Liver (tissue), 9 donors: ENCODE measurements around the gene SVEP1. TPM values are rescaled to one million over a fixed set of nuclear protein-coding genes. Genes with fewer than 3 reads are reported as not detected.

Experiments used
- DNase-seq: peaks from one replicate; pipeline ENCODE4 v3.0.0-alpha.2; 2017; ENCODE audit warnings: low spot score
- H3K27ac ChIP-seq, 2 donors: one replicate each; pipeline ENCODE4 v1.7.0; 2013; ENCODE audit warnings: inconsistent platforms in 2 of 2, low read length in 2 of 2, control low read depth in 1 of 2, low read depth in 1 of 2, mild to moderate bottlenecking in 1 of 2
- H3K27me3 ChIP-seq, 4 donors: one replicate each; pipeline versions ENCODE4 v1.6.1 to v1.7.0; 2013; ENCODE audit warnings: low read length in 3 of 4, inconsistent platforms in 1 of 4, mild to moderate bottlenecking in 1 of 4, moderate library complexity in 1 of 4; ENCODE audit not compliant: control insufficient read depth in 4 of 4, insufficient read depth in 4 of 4
- H3K36me3 ChIP-seq, 4 donors: one replicate each; pipeline versions ENCODE4 v1.6.1 to v1.7.0; 2013; ENCODE audit warnings: low read length in 3 of 4, mild to moderate bottlenecking in 3 of 4, low read depth in 1 of 4, moderate library complexity in 1 of 4; ENCODE audit not compliant: control insufficient read depth in 4 of 4, insufficient read depth in 3 of 4
- H3K4me1 ChIP-seq, 4 donors: one replicate each; pipeline versions ENCODE4 v1.6.1 to v1.7.0; 2013; ENCODE audit warnings: low read length in 3 of 4, mild to moderate bottlenecking in 3 of 4, moderate library complexity in 1 of 4; ENCODE audit not compliant: control insufficient read depth in 4 of 4, insufficient read depth in 4 of 4
- H3K4me3 ChIP-seq, 3 donors: one replicate each; pipeline versions ENCODE4 v1.6.1 to v1.7.0; 2013; ENCODE audit warnings: low read length in 3 of 3, control low read depth in 1 of 3, low read depth in 1 of 3, mild to moderate bottlenecking in 1 of 3
- H3K9ac ChIP-seq, 2 donors: one replicate each; pipeline ENCODE4 v1.7.0; 2013; ENCODE audit warnings: low read length in 2 of 2, mild to moderate bottlenecking in 2 of 2, moderate library complexity in 2 of 2, control low read depth in 1 of 2, low read depth in 1 of 2
- H3K9me3 ChIP-seq, 4 donors: one replicate each; pipeline versions ENCODE4 v1.6.1 to v1.7.0; 2013; ENCODE audit warnings: low read length in 3 of 4; ENCODE audit not compliant: control insufficient read depth in 4 of 4
- EGR1 ChIP-seq, 2 donors: IDR thresholded peaks; 2 replicates each; pipeline ENCODE4 v1.6.1; 2016 to 2018; ENCODE audit warnings: antibody characterized with exemption in 2 of 2, low read depth in 2 of 2
- FOXA1 ChIP-seq: IDR thresholded peaks from 2 replicates; pipeline ENCODE4 v1.6.1; 2016; ENCODE audit warnings: antibody characterized with exemption
- FOXA2 ChIP-seq: IDR thresholded peaks from 2 replicates; pipeline ENCODE4 v1.6.1; 2016; ENCODE audit warnings: antibody characterized with exemption
- GABPA ChIP-seq, 2 donors: IDR thresholded peaks in 1 of 2; conservative IDR thresholded peaks in 1 of 2; 2 replicates each; pipeline ENCODE4 v1.6.1; 2016; ENCODE audit warnings: antibody characterized with exemption in 2 of 2, mild to moderate bottlenecking in 1 of 2, moderate library complexity in 1 of 2
- HNF4A ChIP-seq, 2 donors: conservative IDR thresholded peaks; 2 replicates each; pipeline ENCODE4 v1.6.1; 2016; ENCODE audit warnings: antibody characterized with exemption in 2 of 2, mild to moderate bottlenecking in 2 of 2
- HNF4G ChIP-seq: IDR thresholded peaks from 2 replicates; pipeline ENCODE4 v1.6.1; 2016; ENCODE audit warnings: antibody characterized with exemption
- JUND ChIP-seq, 2 donors: IDR thresholded peaks; 2 replicates each; pipeline ENCODE4 v1.6.1; 2016; ENCODE audit warnings: antibody characterized with exemption in 2 of 2
- NR2F2 ChIP-seq: IDR thresholded peaks from 2 replicates; pipeline ENCODE4 v1.6.1; 2016; ENCODE audit warnings: antibody characterized with exemption
- RAD21 ChIP-seq, 2 donors: IDR thresholded peaks; 2 replicates each; pipeline ENCODE4 v1.6.1; 2016; ENCODE audit warnings: antibody characterized with exemption in 2 of 2, mild to moderate bottlenecking in 2 of 2
- RXRA ChIP-seq, 2 donors: IDR thresholded peaks; 2 replicates each; pipeline ENCODE4 v1.6.1; 2017 to 2018; ENCODE audit warnings: antibody characterized with exemption in 2 of 2, mild to moderate bottlenecking in 1 of 2
- SP1 ChIP-seq: IDR thresholded peaks from 2 replicates; pipeline ENCODE4 v1.6.1; 2018; ENCODE audit warnings: antibody characterized with exemption, mild to moderate bottlenecking
- TAF1 ChIP-seq: conservative IDR thresholded peaks from 2 replicates; pipeline ENCODE4 v1.6.1; 2016; ENCODE audit warnings: antibody characterized with exemption, mild to moderate bottlenecking
- YY1 ChIP-seq: IDR thresholded peaks from 2 replicates; pipeline ENCODE4 v1.6.1; 2016; ENCODE audit warnings: antibody characterized with exemption, mild to moderate bottlenecking
- polyA plus RNA-seq, 2 donors: library from polyadenylated mRNA; stranded (reverse) in 1 of 2; unstranded in 1 of 2; fragments of 200-250 nt in 1 of 2; fragments of >200 nt in 1 of 2; fragmentation: Nextera tagmentation in 1 of 2; extraction: Ambion mirVana in 1 of 2; gene quantifications; one replicate each; pipeline versions ENCODE4 v1.2.1 to v1.2.3, GENCODE V29; 2013 to 2015
- total RNA-seq, 2 donors: library from RNA; depleted of rRNA; stranded (reverse); fragments of >200 nt; gene quantifications; one replicate each; pipeline ENCODE4 v1.2.3, GENCODE V29; 2014
- TF ChIP-seq, protein P1 (sequence below): IDR thresholded peaks from 2 replicates; pipeline ENCODE4 v1.6.1; 2016; ENCODE audit warnings: antibody characterized with exemption
- TF ChIP-seq, protein P2 (sequence below): IDR thresholded peaks from 2 replicates; pipeline ENCODE4 v1.6.1; 2016; ENCODE audit warnings: antibody characterized with exemption
- TF ChIP-seq, protein P3 (sequence below): IDR thresholded peaks from 2 replicates; pipeline ENCODE4 v1.6.1; 2016; ENCODE audit warnings: antibody characterized with exemption
- TF ChIP-seq, protein P4 (sequence below): fragments of 150-350 bp; IDR thresholded peaks from 2 replicates; pipeline ENCODE4 v1.5.1; 2017; ENCODE audit warnings: improper control_type of control experiment, low read depth, low read length; ENCODE audit not compliant: missing input control
- TF ChIP-seq, protein P5 (sequence below): IDR thresholded peaks from 2 replicates; pipeline ENCODE4 v1.6.1; 2016; ENCODE audit warnings: antibody characterized with exemption, mild to moderate bottlenecking
- donor health status: healthy.
- donor health status: healthy.
- donor health status: healthy.
- donor health status: healthy.
- donor health status: healthy.

Gene SVEP1
- total and polyA plus RNA-seq, 4 donors: 0.58 to 7.5 (median 1.8) TPM

DNA sequence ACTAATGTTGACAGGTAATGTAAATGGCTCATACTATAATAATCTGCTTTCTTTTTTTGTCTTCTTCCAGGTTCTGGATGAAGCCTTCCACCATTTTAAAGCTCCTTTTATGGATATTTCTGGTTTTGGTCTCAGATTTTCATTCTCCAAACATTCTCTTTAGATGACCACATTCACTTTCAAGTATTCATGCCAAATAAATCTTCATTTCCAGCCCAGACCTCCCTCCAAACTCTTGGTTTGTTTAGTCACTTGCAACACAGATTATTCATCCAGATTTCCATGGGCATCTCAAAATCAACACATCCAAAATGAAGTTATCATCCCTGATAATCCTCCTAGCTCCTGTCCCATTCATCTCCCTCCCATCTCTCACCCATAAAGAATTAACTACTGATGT is 40.3 kb upstream of the SVEP1 start:
- no peak for DNase-seq
- H3K9ac ChIP-seq: no peak overlapping the region
- H3K36me3 ChIP-seq: no peaks in the 10 kb centered on the region
- no peak overlapping the region for H3K27ac ChIP-seq
- H3K4me3 ChIP-seq: no peak overlapping the region
- H3K9me3 ChIP-seq: no peaks in the 10 kb centered on the region
- no peaks in the 10 kb centered on the region for H3K27me3 ChIP-seq
- no peaks in the 10 kb centered on the region for H3K4me1 ChIP-seq
- TF ChIP-seq NR2F2 (no peak), RAD21 (IDR thresholded peaks at IDR 0.05) (no peak), GABPA (IDR thresholded peaks at IDR 0.05 in 1 of 2, conservative IDR thresholded peaks at IDR 0.05 in 1 of 2) (no peak), TAF1 (no peak), JUND (IDR thresholded peaks at IDR 0.05) (no peak), YY1 (no peak), HNF4A (conservative IDR thresholded peaks at IDR 0.05) (no peak), SP1 (no peak), EGR1 (IDR thresholded peaks at IDR 0.05; ENCODE audit: low read depth in 2 of 2) (no peak), RXRA (IDR thresholded peaks at IDR 0.05) (no peak), FOXA1 (no peak), HNF4G (no peak), FOXA2 (no peak)
- TF ChIP-seq, protein P1, sequence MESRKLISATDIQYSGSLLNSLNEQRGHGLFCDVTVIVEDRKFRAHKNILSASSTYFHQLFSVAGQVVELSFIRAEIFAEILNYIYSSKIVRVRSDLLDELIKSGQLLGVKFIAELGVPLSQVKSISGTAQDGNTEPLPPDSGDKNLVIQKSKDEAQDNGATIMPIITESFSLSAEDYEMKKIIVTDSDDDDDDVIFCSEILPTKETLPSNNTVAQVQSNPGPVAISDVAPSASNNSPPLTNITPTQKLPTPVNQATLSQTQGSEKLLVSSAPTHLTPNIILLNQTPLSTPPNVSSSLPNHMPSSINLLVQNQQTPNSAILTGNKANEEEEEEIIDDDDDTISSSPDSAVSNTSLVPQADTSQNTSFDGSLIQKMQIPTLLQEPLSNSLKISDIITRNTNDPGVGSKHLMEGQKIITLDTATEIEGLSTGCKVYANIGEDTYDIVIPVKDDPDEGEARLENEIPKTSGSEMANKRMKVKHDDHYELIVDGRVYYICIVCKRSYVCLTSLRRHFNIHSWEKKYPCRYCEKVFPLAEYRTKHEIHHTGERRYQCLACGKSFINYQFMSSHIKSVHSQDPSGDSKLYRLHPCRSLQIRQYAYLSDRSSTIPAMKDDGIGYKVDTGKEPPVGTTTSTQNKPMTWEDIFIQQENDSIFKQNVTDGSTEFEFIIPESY: no peak
- TF ChIP-seq, protein P2, sequence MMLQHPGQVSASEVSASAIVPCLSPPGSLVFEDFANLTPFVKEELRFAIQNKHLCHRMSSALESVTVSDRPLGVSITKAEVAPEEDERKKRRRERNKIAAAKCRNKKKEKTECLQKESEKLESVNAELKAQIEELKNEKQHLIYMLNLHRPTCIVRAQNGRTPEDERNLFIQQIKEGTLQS: no peak
- TF ChIP-seq, protein P3, sequence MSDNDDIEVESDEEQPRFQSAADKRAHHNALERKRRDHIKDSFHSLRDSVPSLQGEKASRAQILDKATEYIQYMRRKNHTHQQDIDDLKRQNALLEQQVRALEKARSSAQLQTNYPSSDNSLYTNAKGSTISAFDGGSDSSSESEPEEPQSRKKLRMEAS: no peak
- TF ChIP-seq, protein P4, sequence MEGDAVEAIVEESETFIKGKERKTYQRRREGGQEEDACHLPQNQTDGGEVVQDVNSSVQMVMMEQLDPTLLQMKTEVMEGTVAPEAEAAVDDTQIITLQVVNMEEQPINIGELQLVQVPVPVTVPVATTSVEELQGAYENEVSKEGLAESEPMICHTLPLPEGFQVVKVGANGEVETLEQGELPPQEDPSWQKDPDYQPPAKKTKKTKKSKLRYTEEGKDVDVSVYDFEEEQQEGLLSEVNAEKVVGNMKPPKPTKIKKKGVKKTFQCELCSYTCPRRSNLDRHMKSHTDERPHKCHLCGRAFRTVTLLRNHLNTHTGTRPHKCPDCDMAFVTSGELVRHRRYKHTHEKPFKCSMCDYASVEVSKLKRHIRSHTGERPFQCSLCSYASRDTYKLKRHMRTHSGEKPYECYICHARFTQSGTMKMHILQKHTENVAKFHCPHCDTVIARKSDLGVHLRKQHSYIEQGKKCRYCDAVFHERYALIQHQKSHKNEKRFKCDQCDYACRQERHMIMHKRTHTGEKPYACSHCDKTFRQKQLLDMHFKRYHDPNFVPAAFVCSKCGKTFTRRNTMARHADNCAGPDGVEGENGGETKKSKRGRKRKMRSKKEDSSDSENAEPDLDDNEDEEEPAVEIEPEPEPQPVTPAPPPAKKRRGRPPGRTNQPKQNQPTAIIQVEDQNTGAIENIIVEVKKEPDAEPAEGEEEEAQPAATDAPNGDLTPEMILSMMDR: no peak
- TF ChIP-seq, protein P5, sequence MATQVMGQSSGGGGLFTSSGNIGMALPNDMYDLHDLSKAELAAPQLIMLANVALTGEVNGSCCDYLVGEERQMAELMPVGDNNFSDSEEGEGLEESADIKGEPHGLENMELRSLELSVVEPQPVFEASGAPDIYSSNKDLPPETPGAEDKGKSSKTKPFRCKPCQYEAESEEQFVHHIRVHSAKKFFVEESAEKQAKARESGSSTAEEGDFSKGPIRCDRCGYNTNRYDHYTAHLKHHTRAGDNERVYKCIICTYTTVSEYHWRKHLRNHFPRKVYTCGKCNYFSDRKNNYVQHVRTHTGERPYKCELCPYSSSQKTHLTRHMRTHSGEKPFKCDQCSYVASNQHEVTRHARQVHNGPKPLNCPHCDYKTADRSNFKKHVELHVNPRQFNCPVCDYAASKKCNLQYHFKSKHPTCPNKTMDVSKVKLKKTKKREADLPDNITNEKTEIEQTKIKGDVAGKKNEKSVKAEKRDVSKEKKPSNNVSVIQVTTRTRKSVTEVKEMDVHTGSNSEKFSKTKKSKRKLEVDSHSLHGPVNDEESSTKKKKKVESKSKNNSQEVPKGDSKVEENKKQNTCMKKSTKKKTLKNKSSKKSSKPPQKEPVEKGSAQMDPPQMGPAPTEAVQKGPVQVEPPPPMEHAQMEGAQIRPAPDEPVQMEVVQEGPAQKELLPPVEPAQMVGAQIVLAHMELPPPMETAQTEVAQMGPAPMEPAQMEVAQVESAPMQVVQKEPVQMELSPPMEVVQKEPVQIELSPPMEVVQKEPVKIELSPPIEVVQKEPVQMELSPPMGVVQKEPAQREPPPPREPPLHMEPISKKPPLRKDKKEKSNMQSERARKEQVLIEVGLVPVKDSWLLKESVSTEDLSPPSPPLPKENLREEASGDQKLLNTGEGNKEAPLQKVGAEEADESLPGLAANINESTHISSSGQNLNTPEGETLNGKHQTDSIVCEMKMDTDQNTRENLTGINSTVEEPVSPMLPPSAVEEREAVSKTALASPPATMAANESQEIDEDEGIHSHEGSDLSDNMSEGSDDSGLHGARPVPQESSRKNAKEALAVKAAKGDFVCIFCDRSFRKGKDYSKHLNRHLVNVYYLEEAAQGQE: no peak
